GM23338 (cell line): Measurements from ENCODE around the gene TYK2. TPM values are rescaled to one million over a fixed set of nuclear protein-coding genes. Genes with fewer than 3 reads are reported as not detected.

ENCODE experiments used
- ATAC-seq: fragments of 200-7000 bp; cut with Tn5 transposase; 3 replicates; pipeline ENCODE4 v1.9.1; 2020
- DNase-seq: peaks from one replicate; pipeline ENCODE4 v3.0.0-alpha.2; 2015; ENCODE audit warnings: low spot score
- H2AFZ ChIP-seq: fragments of 200-600 bp; sonication (generic); 2 replicates; pipeline ENCODE4 v1.8.0; 2016; ENCODE audit warnings: antibody characterized with exemption, mild to moderate bottlenecking, moderate library complexity
- H3F3A ChIP-seq: fragments of 200-600 bp; sonication (generic); replicated peaks from 2 replicates; pipeline ENCODE4 v1.8.0; 2017; ENCODE audit warnings: antibody characterized with exemption, mixed run types, low read depth
- H3K27ac ChIP-seq: fragments of 200-600 bp; sonication (generic); 2 replicates; pipeline ENCODE4 v1.6.1; 2016; ENCODE audit warnings: low read depth
- H3K27me3 ChIP-seq: fragments of 200-600 bp; sonication (generic); 2 replicates; pipeline ENCODE4 v1.8.0; 2016; ENCODE audit warnings: mild to moderate bottlenecking, mixed run types, moderate library complexity; ENCODE audit not compliant: insufficient read depth
- H3K36me3 ChIP-seq: fragments of 200-600 bp; sonication (generic); 2 replicates; pipeline ENCODE4 v1.8.0; 2016; ENCODE audit warnings: mild to moderate bottlenecking; ENCODE audit not compliant: insufficient read depth
- H3K4me1 ChIP-seq: fragments of 200-600 bp; sonication (generic); 2 replicates; pipeline ENCODE4 v1.8.0; 2016; ENCODE audit warnings: mild to moderate bottlenecking, moderate library complexity; ENCODE audit not compliant: insufficient read depth
- H3K4me2 ChIP-seq: fragments of 200-600 bp; sonication (generic); 2 replicates; pipeline ENCODE4 v1.7.1; 2017; ENCODE audit warnings: mixed run types
- H3K4me3 ChIP-seq: fragments of 200-600 bp; sonication (generic); 2 replicates; pipeline ENCODE4 v1.6.1; 2016; ENCODE audit warnings: mixed run types
- H3K79me2 ChIP-seq: fragments of 200-600 bp; sonication (generic); replicated peaks from 2 replicates; pipeline ENCODE4 v1.8.0; 2017; ENCODE audit warnings: mild to moderate bottlenecking; ENCODE audit not compliant: insufficient read depth
- H3K9me2 ChIP-seq: fragments of 200-600 bp; sonication (generic); 2 replicates; pipeline ENCODE4 v1.8.0; 2017; ENCODE audit not compliant: insufficient read depth
- H4K20me1 ChIP-seq: fragments of 200-600 bp; sonication (generic); replicated peaks from 2 replicates; pipeline ENCODE4 v1.8.0; 2017; ENCODE audit warnings: mild to moderate bottlenecking; ENCODE audit not compliant: insufficient read depth
- H3K27ac Mint-ChIP-seq: 2 replicates; pipeline ENCODE4 v1.8.0; 2020; ENCODE audit warnings: inconsistent platforms, mild to moderate bottlenecking, moderate library complexity, mixed read lengths
- H3K27me3 Mint-ChIP-seq: 3 replicates; pipeline ENCODE4 v1.8.0; 2022; ENCODE audit warnings: low read depth, mild to moderate bottlenecking, moderate library complexity, mixed read lengths, inconsistent platforms; ENCODE audit not compliant: insufficient read depth, poor library complexity
- H3K36me3 Mint-ChIP-seq: 3 replicates; pipeline ENCODE4 v1.8.0; 2021; ENCODE audit warnings: low read depth, mild to moderate bottlenecking, inconsistent platforms, moderate library complexity, mixed read lengths
- H3K4me1 Mint-ChIP-seq: 3 replicates; pipeline ENCODE4 v1.8.0; 2020; ENCODE audit warnings: mild to moderate bottlenecking, inconsistent platforms, mixed read lengths
- H3K4me3 Mint-ChIP-seq: 3 replicates; pipeline ENCODE4 v1.8.0; 2021; ENCODE audit warnings: moderate library complexity, mild to moderate bottlenecking, inconsistent platforms, mixed read lengths
- H3K9me3 Mint-ChIP-seq: 3 replicates; pipeline ENCODE4 v1.8.0; 2020; ENCODE audit warnings: moderate library complexity, mild to moderate bottlenecking, inconsistent platforms, mixed read lengths
- CREB1 ChIP-seq: fragments of 250-450 bp; sonication (Bioruptor Pico); IDR thresholded peaks from 2 replicates; pipeline ENCODE4 v1.5.0; 2020; ENCODE audit warnings: low read depth, mild to moderate bottlenecking, moderate library complexity
- CTCF ChIP-seq, 2 experiments: fragments of 200-600 bp in 1 of 2; sonication (generic) in 1 of 2; conservative IDR thresholded peaks; 2 replicates each; pipeline versions ENCODE4 v1.5.1 to v1.6.1; 2016 to 2017; ENCODE audit warnings: antibody characterized with exemption in 2 of 2, low read depth in 2 of 2, mild to moderate bottlenecking in 2 of 2, moderate library complexity in 1 of 2
- ETS1 ChIP-seq: IDR thresholded peaks from 2 replicates; pipeline ENCODE4 v1.6.1; 2016; ENCODE audit warnings: antibody characterized with exemption
- EZH2 ChIP-seq: fragments of 200-600 bp; sonication (generic); IDR thresholded peaks from one replicate; pipeline ENCODE4 v1.8.0; 2017; ENCODE audit warnings: antibody characterized with exemption, mild to moderate bottlenecking, low read depth; ENCODE audit not compliant: unreplicated experiment
- EZH2phosphoT487 ChIP-seq: fragments of 200-600 bp; sonication (generic); IDR thresholded peaks from one replicate; pipeline ENCODE4 v1.8.1; 2018; ENCODE audit warnings: antibody characterized with exemption; ENCODE audit not compliant: unreplicated experiment
- JUNB ChIP-seq: IDR thresholded peaks from one replicate; pipeline ENCODE4 v1.6.1; 2016; ENCODE audit warnings: antibody characterized with exemption; ENCODE audit not compliant: unreplicated experiment
- NANOG ChIP-seq: IDR thresholded peaks from 2 replicates; pipeline ENCODE4 v1.6.1; 2016; ENCODE audit warnings: antibody characterized with exemption, borderline replicate concordance
- POLR2AphosphoS5 ChIP-seq: IDR thresholded peaks from 2 replicates; pipeline ENCODE4 v1.6.1; 2016; ENCODE audit warnings: antibody characterized with exemption, low read depth
- REST ChIP-seq: IDR thresholded peaks from one replicate; pipeline ENCODE4 v1.6.1; 2018; ENCODE audit warnings: antibody characterized with exemption; ENCODE audit not compliant: unreplicated experiment
- STAT1 ChIP-seq: IDR thresholded peaks from one replicate; pipeline ENCODE4 v1.6.1; 2016; ENCODE audit warnings: antibody characterized with exemption; ENCODE audit not compliant: unreplicated experiment
- ZNF114 ChIP-seq: fragments of 250-450 bp; sonication (Bioruptor Pico); IDR thresholded peaks from 2 replicates; pipeline ENCODE4 v1.5.0; 2020; ENCODE audit warnings: mild to moderate bottlenecking, moderate library complexity
- ZNF331 ChIP-seq: fragments of 250-450 bp; sonication (Bioruptor Pico); IDR thresholded peaks from 2 replicates; pipeline ENCODE4 v1.5.0; 2020; ENCODE audit warnings: low read depth, mild to moderate bottlenecking, moderate library complexity
- ZNF462 ChIP-seq: fragments of 250-450 bp; sonication (Bioruptor Pico); IDR thresholded peaks from 2 replicates; pipeline ENCODE4 v1.5.0; 2020; ENCODE audit warnings: mild to moderate bottlenecking, moderate library complexity
- polyA plus RNA-seq: library from polyadenylated mRNA; unstranded; fragments of >200 nt; fragmentation: Nextera tagmentation; extraction: Ambion mirVana; gene quantifications from 2 replicates; pipeline ENCODE4 v1.2.1, GENCODE V29; 2016
- total RNA-seq: library from RNA; depleted of rRNA; stranded (reverse); fragments of >200 nt; shearing (Covaris generic); gene quantifications from 2 replicates; pipeline ENCODE4 v1.2.3, GENCODE V29; 2014

TYK2 gene
- total and polyA plus RNA-seq, 2 experiments from 2014 or later, result 29.1 to 30.7 TPM

- Histone ChIP-seq H2AFZ (no peak overlapping the region), H3K79me2 (no peaks in the 10 kb centered on the region), H3K4me3 (no peak overlapping the region), H3K4me1 (0 out of 2 replicates have a peak, but pooled peaks cover 6% of the 10 kb centered on the region), H3K27ac (no peak overlapping the region), H3K9me2 (no peaks in the 10 kb centered on the region), H4K20me1 (no peaks in the 10 kb centered on the region), H3F3A (no peaks in the 10 kb centered on the region), H3K36me3 (no peaks in the 10 kb centered on the region), H3K27me3 (no peaks in the 10 kb centered on the region), H3K4me2 (no peak overlapping the region)
- no peak for TF ChIP-seq ZNF462 (CRISPR knock-in tag)
- no peak for TF ChIP-seq REST
- no peak for TF ChIP-seq CTCF (conservative IDR thresholded peaks at IDR 0.05; ENCODE audit: low read depth in 2 of 2)
- TF ChIP-seq JUNB, result no peak
- no peak for TF ChIP-seq CREB1
- TF ChIP-seq STAT1, result no peak
- TF ChIP-seq NANOG, result no peak
- no peak for TF ChIP-seq EZH2phosphoT487
- no peak for TF ChIP-seq POLR2AphosphoS5
- no peak for TF ChIP-seq ZNF114
- no peak for TF ChIP-seq ETS1
- no peak for TF ChIP-seq EZH2
- no peak for TF ChIP-seq ZNF331 (CRISPR knock-in tag)
- H3K4me3 Mint-ChIP-seq, result no peak overlapping the region
- ATAC-seq (no peak), DNase-seq (no peak)
- no peaks in the 10 kb centered on the region for H3K36me3 Mint-ChIP-seq
- peaks cover 5% of the 10 kb centered on the region; the same call in 2 of the 3 replicates for H3K4me1 Mint-ChIP-seq
- H3K27me3 Mint-ChIP-seq, result peaks cover 7% of the 10 kb centered on the region
- H3K27ac Mint-ChIP-seq, result no peak overlapping the region
- no peaks in the 10 kb centered on the region; the same call in 2 of the 3 replicates for H3K9me3 Mint-ChIP-seq
Observed at GRCh38 chr19:10344780-10345179, 35.6 kb downstream of the TYK2 start.
